Measurements from ENCODE around the gene ABHD12B.
"Not testable (repeated sequence)": the region's sequence is repeated elsewhere in the genome, so short reads cannot be mapped to it uniquely, and the experiment has no call there.

Gene ABHD12B

DNA sequence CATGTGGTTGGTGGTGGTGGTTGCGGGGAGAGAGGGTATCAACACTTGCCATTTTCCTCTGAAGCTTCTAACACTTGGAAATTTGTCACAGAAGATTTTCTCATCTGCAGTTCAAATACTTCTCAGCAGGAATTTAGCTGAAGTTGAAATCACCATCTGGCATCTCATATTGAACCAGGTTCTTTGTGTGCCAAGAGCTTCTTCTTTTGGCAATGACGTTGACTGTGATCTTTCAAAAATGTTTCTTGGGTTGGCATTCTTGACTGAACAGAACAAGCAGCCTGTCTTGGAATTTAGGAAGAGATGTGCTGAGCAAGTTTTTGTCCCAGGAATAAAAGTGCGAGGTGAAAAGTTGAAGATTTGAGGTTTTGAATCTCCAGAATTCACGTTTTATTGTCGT, 32.2 kb upstream of the ABHD12B start:
- no peak for DNase-seq

- DNase-seq = no peak
These were observed 27.5 kb upstream of the ABHD12B start for GRCh38 chr14:50844391-50844790.

GRCh38 chr14:50845166-50845565, 26.7 kb upstream of the ABHD12B start:
- no peak for DNase-seq

- DNase-seq = no peak
These were observed 25.5 kb upstream of the ABHD12B start for GRCh38 chr14:50846226-50846880.

DNA sequence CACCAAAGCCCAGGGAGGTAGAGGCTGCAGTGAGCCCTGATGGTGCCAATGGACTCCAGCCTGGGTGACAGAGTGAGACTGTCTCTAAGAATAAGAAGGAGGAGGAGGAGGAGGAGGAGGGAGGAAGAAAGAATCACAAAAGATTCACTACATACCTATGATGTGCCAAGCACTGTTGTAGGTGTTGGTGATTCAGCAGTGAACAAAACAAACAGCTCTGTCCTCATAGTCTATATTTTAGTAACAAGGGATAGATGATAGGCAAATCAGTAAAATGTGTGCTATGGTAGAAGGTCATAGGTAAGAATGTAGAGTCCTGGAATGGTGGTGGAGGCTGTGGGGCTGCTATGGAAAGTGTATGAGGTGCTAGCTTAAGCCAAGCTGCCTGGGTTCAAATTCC, 18.0 kb upstream of the ABHD12B start:
- no peak for DNase-seq

- no peak for DNase-seq
These were observed 17.3 kb upstream of the ABHD12B start for GRCh38 chr14:50854521-50854920.

DNA sequence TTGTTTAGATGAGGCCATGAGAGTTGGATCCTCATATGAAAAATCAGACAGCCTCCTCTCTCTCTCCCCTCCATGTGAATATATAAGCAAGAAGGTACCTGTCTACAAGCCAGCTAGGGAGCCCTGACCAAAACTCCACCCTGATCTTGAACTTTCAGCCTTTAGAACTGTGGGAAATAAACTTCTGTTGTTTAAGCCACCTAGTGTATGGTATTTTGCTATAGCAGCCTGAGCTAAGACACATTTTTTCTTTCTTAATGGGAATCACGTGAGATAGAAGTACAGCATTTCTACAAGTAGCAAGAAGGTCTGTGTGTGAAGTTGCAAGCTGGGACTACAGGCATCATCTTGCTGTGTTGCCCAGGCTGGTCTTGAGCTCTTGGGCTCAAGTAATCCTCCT, 16.3 kb upstream of the ABHD12B start:
- DNase-seq = no peak

DNA sequence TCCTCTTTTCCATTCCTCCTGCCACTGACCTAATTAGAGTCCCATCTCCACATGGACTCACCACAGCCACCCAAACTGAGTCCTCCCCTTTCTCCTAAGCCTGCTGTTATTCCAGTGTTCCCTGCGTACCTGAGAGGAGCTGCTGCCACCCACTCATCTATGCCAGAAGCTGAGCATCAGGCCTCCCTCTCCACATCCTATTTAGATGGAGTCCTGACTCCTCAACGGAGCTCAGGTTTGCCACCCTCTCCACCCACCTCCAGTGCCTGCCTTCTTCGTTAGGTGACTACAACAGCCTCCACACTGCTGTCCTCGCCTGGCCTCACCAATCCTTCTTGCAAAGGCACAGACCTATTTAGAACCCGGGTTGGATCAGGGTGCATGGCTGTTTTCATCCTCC, 15.2 kb upstream of the ABHD12B start:
- DNase-seq = no peak

- DNase-seq = no peak
These were observed 12.6 kb upstream of the ABHD12B start for GRCh38 chr14:50859296-50859624.

DNA sequence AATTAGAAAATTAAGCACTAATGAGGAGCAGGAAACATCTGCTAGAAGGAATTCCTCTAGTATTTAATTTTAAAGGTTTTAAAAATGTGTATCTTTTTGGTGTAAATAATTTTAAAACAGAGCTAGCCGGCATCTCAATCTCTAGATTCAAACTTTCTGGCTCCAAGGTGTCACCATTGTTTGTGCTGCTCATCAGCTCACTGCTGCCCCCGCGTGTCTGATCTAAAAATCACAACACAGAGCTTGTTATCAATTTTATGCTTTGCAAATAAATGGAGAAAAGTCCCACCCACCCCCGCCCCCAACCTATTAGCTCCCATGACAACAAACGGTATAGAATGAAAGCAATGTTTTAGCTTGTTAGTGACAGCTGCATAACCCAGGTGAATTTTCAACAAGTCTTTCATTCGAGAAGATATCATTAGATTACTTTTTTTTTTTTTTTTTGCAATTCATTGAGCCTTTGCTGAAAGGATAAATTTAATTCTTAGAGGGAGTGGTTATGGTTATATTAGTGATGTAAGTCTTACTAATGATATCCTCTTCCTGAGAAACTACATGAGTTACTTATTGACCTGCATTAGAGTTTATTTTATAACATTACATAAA, 11.3 kb upstream of the ABHD12B start:
- peak; percentile 84 for DNase-seq

- DNase-seq = no peak
These were observed 9.8 kb upstream of the ABHD12B start for GRCh38 chr14:50862036-50862570.

- DNase-seq = no peak
These were observed 7.6 kb upstream of the ABHD12B start for GRCh38 chr14:50864237-50864636.

DNA sequence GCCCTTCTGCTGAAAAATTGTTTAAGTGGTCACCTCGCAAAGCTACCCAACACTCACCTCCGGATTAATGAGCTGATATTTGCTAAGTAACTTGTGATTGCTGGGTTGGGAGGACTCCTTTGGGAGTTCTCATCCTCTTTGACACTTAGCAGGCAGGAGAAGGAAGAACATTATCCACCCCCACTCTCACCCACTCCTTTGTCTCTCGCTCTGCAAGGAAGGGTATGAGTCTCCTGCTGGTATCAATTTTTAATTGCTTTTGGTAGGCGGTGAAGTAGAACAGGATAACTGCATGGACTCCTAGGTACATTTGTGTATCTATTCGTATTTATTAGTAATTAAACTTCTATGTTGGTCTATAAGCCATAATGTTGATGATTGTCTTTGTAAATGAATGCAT, 6.9 kb upstream of the ABHD12B start:
- DNase-seq = no peak

DNA sequence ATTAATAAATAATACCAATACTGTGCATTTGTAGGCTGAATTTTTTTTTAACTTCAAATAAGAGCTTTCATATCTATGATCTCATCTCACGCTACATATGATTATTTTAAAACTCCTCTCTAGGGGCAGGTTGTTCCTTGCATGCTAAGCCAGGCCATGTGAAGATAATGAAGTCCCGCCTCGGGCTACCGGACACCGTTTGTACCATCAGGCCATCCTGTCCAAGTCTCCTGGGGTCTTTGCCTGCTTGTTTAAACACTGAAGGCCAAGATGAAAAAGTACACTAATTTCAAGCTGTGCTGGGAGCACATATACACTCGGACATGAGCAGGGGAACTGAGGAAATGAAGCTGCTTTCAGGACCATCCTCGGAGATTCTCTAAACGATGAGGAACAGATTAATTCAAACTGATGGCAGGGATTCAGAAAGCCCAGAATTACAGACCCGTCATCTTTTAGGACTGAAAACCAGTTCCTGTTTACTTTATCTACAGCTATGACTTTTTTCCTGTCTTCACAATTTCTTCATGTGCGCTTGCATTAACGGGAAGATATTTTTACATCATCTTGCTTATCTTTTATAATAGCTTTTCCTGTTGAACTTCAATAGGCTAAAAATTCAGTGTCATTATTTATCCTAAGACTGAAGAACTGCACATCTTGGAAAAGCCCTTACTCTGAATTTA, 6.3 kb upstream of the ABHD12B start:
- no peak for DNase-seq

DNA sequence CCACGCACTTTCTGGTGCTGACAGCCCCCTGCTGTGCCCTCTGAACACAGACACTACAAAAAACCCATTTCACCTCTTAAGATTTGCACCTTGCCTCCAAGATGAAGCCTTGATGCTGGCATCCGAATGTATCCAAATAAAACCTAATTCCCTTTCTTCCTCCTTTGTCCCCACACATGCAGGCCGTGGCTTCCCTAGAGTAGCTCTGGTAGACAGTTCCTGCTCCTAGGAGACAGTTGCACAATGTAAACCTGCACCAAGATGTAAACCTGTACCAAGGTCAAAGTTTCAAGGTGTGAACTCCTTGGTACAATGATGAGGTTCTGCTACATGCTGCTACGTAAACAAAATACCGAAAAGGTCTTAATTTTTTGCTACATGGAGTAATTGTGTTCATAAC, 625 bp upstream of the ABHD12B start:
- DNase-seq = no peak

GRCh38 chr14:50874757-50875156, 2.9 kb downstream of the ABHD12B start:
- no peak for DNase-seq

- peak; percentile 62 for DNase-seq
These were observed 3.7 kb downstream of the ABHD12B start for GRCh38 chr14:50875359-50876070.

GRCh38 chr14:50882932-50883826, 11.3 kb downstream of the ABHD12B start:
- no peak for DNase-seq

DNA sequence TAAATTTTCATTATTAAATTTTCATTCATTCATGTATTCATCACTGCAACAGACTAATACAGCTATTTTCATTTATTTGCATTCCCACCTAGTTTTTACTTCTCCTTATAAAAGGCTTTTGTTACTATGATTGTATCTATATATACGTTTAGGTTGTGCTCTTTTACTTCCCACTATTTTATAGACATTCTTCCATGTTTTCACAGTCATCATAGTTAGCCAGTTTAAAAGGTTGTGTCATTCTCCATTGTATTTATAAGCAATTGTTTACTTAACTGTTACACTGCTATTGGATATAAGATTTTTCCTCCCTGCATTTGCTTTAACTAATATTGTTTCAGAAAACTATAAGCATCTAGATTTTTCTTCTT, 12.0 kb downstream of the ABHD12B start:
- DNase-seq = no peak

GRCh38 chr14:50887476-50887875, 15.6 kb downstream of the ABHD12B start:
- no peak for DNase-seq

DNA sequence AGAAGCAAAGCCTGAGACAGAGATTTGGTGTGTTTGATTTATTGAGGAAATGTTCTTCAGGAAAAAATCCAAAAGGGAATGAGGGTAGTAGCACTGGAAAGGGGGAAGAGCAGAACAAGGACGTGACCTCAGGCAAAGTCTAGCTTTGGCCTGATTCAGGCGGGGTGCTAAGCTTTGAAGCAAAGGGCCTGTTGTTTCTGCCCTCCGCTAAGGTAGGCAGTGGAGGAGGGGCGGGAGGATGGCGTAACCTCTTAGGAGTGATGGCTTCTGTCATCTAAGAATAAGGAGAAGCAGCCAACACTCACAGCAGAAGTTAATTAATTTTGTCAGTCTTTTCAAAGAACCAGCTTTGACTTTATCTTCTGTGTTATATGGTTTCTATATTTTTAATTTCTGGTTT, 20.4 kb downstream of the ABHD12B start:
- no peak for DNase-seq

DNA sequence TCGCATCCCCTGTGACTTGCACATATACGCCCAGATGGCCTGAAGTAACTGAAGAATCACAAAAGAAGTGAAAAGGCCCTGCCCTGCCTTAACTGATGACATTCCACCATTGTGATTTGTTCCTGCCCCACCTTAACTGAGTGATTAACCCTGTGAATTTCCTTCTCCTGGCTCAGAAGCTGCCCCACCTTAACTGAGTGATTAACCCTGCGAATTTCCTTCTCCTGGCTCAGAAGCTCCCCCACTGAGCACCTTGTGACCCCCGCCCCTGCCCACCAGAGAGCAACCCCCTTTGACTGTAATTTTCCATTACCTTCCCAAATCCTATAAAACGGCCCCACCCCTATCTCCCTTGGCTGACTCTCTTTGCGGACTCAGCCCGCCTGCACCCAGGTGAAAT, 24.6 kb downstream of the ABHD12B start:
- not testable (repeated sequence) for DNase-seq

DNA sequence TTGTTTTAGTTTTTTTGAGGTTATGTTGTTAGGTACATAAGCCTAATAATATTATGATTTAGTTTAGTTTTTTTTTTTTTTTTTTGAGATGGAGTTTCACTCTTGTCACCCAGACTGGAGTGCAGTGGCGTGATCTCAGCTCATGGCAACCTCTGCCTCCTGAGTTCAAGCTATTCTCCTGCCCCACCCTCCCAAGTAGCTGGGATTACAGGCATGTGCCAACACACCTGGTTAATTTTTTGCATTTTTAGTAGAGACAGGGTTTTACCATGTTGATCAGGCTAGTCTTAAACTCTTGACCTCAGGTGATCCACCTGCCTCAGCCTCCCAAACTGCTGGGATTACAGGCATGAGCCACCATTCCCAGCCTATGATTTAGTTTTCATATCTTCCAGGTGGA, 25.2 kb downstream of the ABHD12B start:
- DNase-seq = not testable (repeated sequence)
